Panc1 (cell line): ENCODE measurements around the gene SAXO2. TPM values are rescaled to one million over a fixed set of nuclear protein-coding genes. Genes with fewer than 3 reads are reported as not detected.
A peak's percentile ranks its signal among the peaks of the same experiment; 100 is the strongest.
"Not testable (repeated sequence)": the region's sequence is repeated elsewhere in the genome, so short reads cannot be mapped to it uniquely, and the experiment has no call there.

Experiments
- ATAC-seq: fragments of 200-7000 bp; cut with Tn5 transposase; 2 replicates; pipeline ENCODE4 v1.9.1; 2020; ENCODE audit warnings: mild to moderate bottlenecking, moderate library complexity
- BruUV-seq: library from RNA; stranded (reverse); fragments of 400-500 nt; replicated peaks from 2 replicates; lab custom pipeline; 2021; lab: Mats Ljungman, UMichigan
- CTCF ChIA-PET: fragments of 300-600 bp; sonication (Branson Sonifier 250); formaldehyde crosslinking; loops from one replicate; lab custom pipeline; 2022; ENCODE audit warnings: antibody characterized with exemption; lab: Charles Lee
- POLR2A ChIA-PET: fragments of 300-600 bp; sonication (Branson Sonifier 250); formaldehyde crosslinking; loops from one replicate; lab custom pipeline; 2022; ENCODE audit warnings: antibody characterized with exemption; lab: Charles Lee
- DNase-seq: peaks from one replicate; pipeline ENCODE4 v3.0.0-alpha.2; 2010; ENCODE audit warnings: low read depth, low spot score
- H3K27ac ChIP-seq: 2 replicates; pipeline ENCODE4 v1.5.1; 2011; ENCODE audit warnings: mild to moderate bottlenecking, low read length, inconsistent platforms
- H3K27me3 ChIP-seq: fragments of 200-500 bp; sonication (Bioruptor generic); 2 replicates; pipeline ENCODE4 v1.6.0; 2014; ENCODE audit warnings: low read length, inconsistent platforms; ENCODE audit not compliant: control insufficient read depth, insufficient read depth
- H3K36me3 ChIP-seq: fragments of 200-500 bp; sonication (Bioruptor generic); 2 replicates; pipeline ENCODE4 v1.5.1; 2014; ENCODE audit warnings: inconsistent platforms, mild to moderate bottlenecking, low read length, moderate library complexity; ENCODE audit not compliant: control insufficient read depth, insufficient read depth
- H3K4me1 ChIP-seq: 2 replicates; pipeline ENCODE4 v1.5.1; 2011; ENCODE audit warnings: inconsistent platforms, mild to moderate bottlenecking, low read length, moderate library complexity; ENCODE audit not compliant: control insufficient read depth, insufficient read depth
- H3K4me3 ChIP-seq, 2 experiments: 2 replicates each; pipeline ENCODE4 v1.5.1; 2011 to 2012; ENCODE audit warnings: low read depth in 2 of 2, low read length in 2 of 2, mild to moderate bottlenecking in 2 of 2, inconsistent platforms in 1 of 2, moderate library complexity in 1 of 2
- H3K9me3 ChIP-seq: fragments of 200-500 bp; sonication (Bioruptor generic); 2 replicates; pipeline ENCODE4 v1.5.1; 2014; ENCODE audit warnings: low read depth, mild to moderate bottlenecking, inconsistent platforms, low read length, moderate library complexity; ENCODE audit not compliant: control insufficient read depth, insufficient read depth
- in situ Hi-C: cut with HindIII; loops from 2 replicates; pipeline ENCODE4 v1.10.0; 2016; ENCODE audit warnings: low sequenced_read_pairs, low pct_unique_long_range_greater_than_20kb
- intact Hi-C: fragments of 100-400 bp; cut with micrococcal nuclease; formaldehyde crosslinking; loops from one replicate; pipeline ENCODE4 v1.10.0; 2022; ENCODE audit not compliant: unreplicated experiment
- total RNA-seq: library from RNA; stranded (reverse); gene quantifications from one replicate; pipeline ENCODE4 v1.2.1, GENCODE V29; 2021; ENCODE audit not compliant: unreplicated experiment

The SAXO2 gene
- total RNA-seq, 1 experiment from 2014 or later, result 1.1 TPM

GRCh38 chr15:82322488-82322887 lies 59.9 kb downstream of the SAXO2 start:
- H3K9me3 ChIP-seq, H3K36me3 ChIP-seq, H3K4me1 ChIP-seq, CTCF ChIA-PET, H3K27me3 ChIP-seq, H3K4me3 ChIP-seq, in situ Hi-C loops, POLR2A ChIA-PET, H3K27ac ChIP-seq, ATAC-seq, DNase-seq, intact Hi-C loops, BruUV-seq: not testable (repeated sequence)

GRCh38 chr15:82324831-82325230 lies 62.2 kb downstream of the SAXO2 start:
- H3K9me3 ChIP-seq, H3K36me3 ChIP-seq, H3K4me1 ChIP-seq, H3K27me3 ChIP-seq, H3K4me3 ChIP-seq, intact Hi-C loops, CTCF ChIA-PET, POLR2A ChIA-PET, BruUV-seq, DNase-seq, H3K27ac ChIP-seq, ATAC-seq, in situ Hi-C loops: not testable (repeated sequence)

- H3K9me3 ChIP-seq, DNase-seq, POLR2A ChIA-PET, H3K4me3 ChIP-seq, H3K4me1 ChIP-seq, ATAC-seq, H3K36me3 ChIP-seq, in situ Hi-C loops, H3K27ac ChIP-seq, CTCF ChIA-PET, BruUV-seq, intact Hi-C loops, H3K27me3 ChIP-seq: not testable (repeated sequence)
Observed at GRCh38 chr15:82325646-82326045, 63.0 kb downstream of the SAXO2 start.

GRCh38 chr15:82326896-82327295 lies 64.3 kb downstream of the SAXO2 start:
- H3K9me3 ChIP-seq, intact Hi-C loops, H3K36me3 ChIP-seq, DNase-seq, H3K4me1 ChIP-seq, H3K4me3 ChIP-seq, H3K27me3 ChIP-seq, in situ Hi-C loops, H3K27ac ChIP-seq, BruUV-seq, ATAC-seq, POLR2A ChIA-PET, CTCF ChIA-PET: not testable (repeated sequence)

GRCh38 chr15:82327372-82327771 lies 64.8 kb downstream of the SAXO2 start:
- H3K4me1 ChIP-seq, BruUV-seq, intact Hi-C loops, H3K27me3 ChIP-seq, H3K4me3 ChIP-seq, DNase-seq, CTCF ChIA-PET, H3K9me3 ChIP-seq, H3K27ac ChIP-seq, H3K36me3 ChIP-seq, POLR2A ChIA-PET, ATAC-seq, in situ Hi-C loops: not testable (repeated sequence)

- intact Hi-C loops, CTCF ChIA-PET, H3K4me3 ChIP-seq, BruUV-seq, H3K27ac ChIP-seq, H3K36me3 ChIP-seq, H3K9me3 ChIP-seq, H3K4me1 ChIP-seq, POLR2A ChIA-PET, H3K27me3 ChIP-seq, DNase-seq, in situ Hi-C loops: not testable (repeated sequence)
- ATAC-seq, result peak; percentile 54
Observed at GRCh38 chr15:82329039-82329438, 66.4 kb downstream of the SAXO2 start.

GRCh38 chr15:82330921-82331320 lies 68.3 kb downstream of the SAXO2 start:
- POLR2A ChIA-PET, in situ Hi-C loops, BruUV-seq, H3K27me3 ChIP-seq, H3K4me1 ChIP-seq, DNase-seq, ATAC-seq, H3K9me3 ChIP-seq, H3K36me3 ChIP-seq, H3K27ac ChIP-seq, intact Hi-C loops, CTCF ChIA-PET, H3K4me3 ChIP-seq: not testable (repeated sequence)
